HL-60 (cell line): ENCODE data around the gene COX10.
"Not testable (repeated sequence)": the region's sequence is repeated elsewhere in the genome, so short reads cannot be mapped to it uniquely, and the experiment has no call there.

ENCODE experiments used
- DNase-seq, 2 experiments: peaks; one replicate each; pipeline ENCODE4 v3.0.0-alpha.2; 2010 to 2020; ENCODE audit warnings: low read depth in 1 of 2, low spot score in 1 of 2
- H3K27ac ChIP-seq: fragments of 250-450 bp; sonication (Bioruptor Pico); replicated peaks from 2 replicates; pipeline ENCODE4 v1.5.1; 2020; ENCODE audit warnings: mild to moderate bottlenecking, moderate library complexity
- H3K27me3 ChIP-seq: fragments of 250-450 bp; sonication (Bioruptor Pico); 2 replicates; pipeline ENCODE4 v1.5.1; 2021; ENCODE audit warnings: mild to moderate bottlenecking, moderate library complexity; ENCODE audit not compliant: insufficient read depth, poor library complexity, severe bottlenecking
- H3K4me3 ChIP-seq: replicated peaks from 2 replicates; pipeline ENCODE4 v1.5.1; 2011; ENCODE audit warnings: mild to moderate bottlenecking, control low read depth, low read length; ENCODE audit not compliant: insufficient read depth
- CTCF ChIP-seq: IDR thresholded peaks from one replicate; pipeline ENCODE4 v1.5.1; 2011; ENCODE audit warnings: low read length, control low read depth, inconsistent platforms; ENCODE audit not compliant: insufficient read depth
- GABPA ChIP-seq: IDR thresholded peaks from 2 replicates; pipeline ENCODE4 v1.6.1; 2012; ENCODE audit warnings: low read depth
- POLR2AphosphoS5 ChIP-seq: IDR thresholded peaks from 2 replicates; pipeline ENCODE4 v1.6.1; 2012; ENCODE audit warnings: low read depth
- REST ChIP-seq: IDR thresholded peaks from 2 replicates; pipeline ENCODE4 v1.6.1; 2012; ENCODE audit warnings: low read depth; ENCODE audit not compliant: insufficient replicate concordance
- SPI1 ChIP-seq: IDR thresholded peaks from 2 replicates; pipeline ENCODE4 v1.6.1; 2012; ENCODE audit warnings: low read depth, mild to moderate bottlenecking, borderline replicate concordance

Gene COX10

GRCh38 chr17:14158707-14159106 is 89.4 kb downstream of the COX10 start:
- no peak overlapping the region for H3K27ac ChIP-seq

GRCh38 chr17:14161419-14161818 is 92.1 kb downstream of the COX10 start:
- TF ChIP-seq POLR2AphosphoS5 = no peak
- no peak for TF ChIP-seq REST
- no peaks in the 10 kb centered on the region for H3K27me3 ChIP-seq
- no peak overlapping the region for H3K27ac ChIP-seq
- H3K4me3 ChIP-seq = no peak overlapping the region
- no peak for DNase-seq

More at GRCh38 chr17:14158707-14159106, 89.4 kb downstream of the COX10 start:
- Histone ChIP-seq H3K4me3 (no peak overlapping the region), H3K27me3 (no peaks in the 10 kb centered on the region)
- no peak for TF ChIP-seq REST
- TF ChIP-seq GABPA = no peak
- no peak for TF ChIP-seq POLR2AphosphoS5
- TF ChIP-seq CTCF = no peak
- no peak for TF ChIP-seq SPI1
- no peak for DNase-seq

- no peak overlapping the region for H3K4me3 ChIP-seq
- no peak for DNase-seq
- H3K27me3 ChIP-seq = no peaks in the 10 kb centered on the region
- no peak for TF ChIP-seq SPI1
- TF ChIP-seq REST = no peak
- TF ChIP-seq CTCF = no peak
- TF ChIP-seq GABPA = no peak
- TF ChIP-seq POLR2AphosphoS5 = no peak
- H3K27ac ChIP-seq = no peak overlapping the region
Observed at GRCh38 chr17:14165616-14166015, 96.3 kb downstream of the COX10 start.

- not testable (repeated sequence) for H3K27ac ChIP-seq, H3K4me3 ChIP-seq, DNase-seq, H3K27me3 ChIP-seq
Observed at GRCh38 chr17:14167831-14168230, 98.5 kb downstream of the COX10 start.
